GM13977 (cell line): Measurements from ENCODE around the gene KCNK10.

Experiments
- DNase-seq: peaks from one replicate; pipeline ENCODE4 v3.0.0; 2012; ENCODE audit warnings: low spot score
- CTCF ChIP-seq: IDR thresholded peaks from 2 replicates; pipeline ENCODE4 v1.5.1; 2012; ENCODE audit warnings: mild to moderate bottlenecking, control low read depth; ENCODE audit not compliant: insufficient read depth; ENCODE audit errors: extremely low read depth, missing control alignments
- in situ Hi-C: fragments of 300-500 bp; cut with MboI; formaldehyde crosslinking; loops from one replicate; pipeline ENCODE4 v1.12.0; 2022; ENCODE audit warnings: low sequenced_read_pairs, low pct_unique_long_range_greater_than_20kb, mixed read lengths, inconsistent platforms; ENCODE audit not compliant: unreplicated experiment

Gene KCNK10

DNA sequence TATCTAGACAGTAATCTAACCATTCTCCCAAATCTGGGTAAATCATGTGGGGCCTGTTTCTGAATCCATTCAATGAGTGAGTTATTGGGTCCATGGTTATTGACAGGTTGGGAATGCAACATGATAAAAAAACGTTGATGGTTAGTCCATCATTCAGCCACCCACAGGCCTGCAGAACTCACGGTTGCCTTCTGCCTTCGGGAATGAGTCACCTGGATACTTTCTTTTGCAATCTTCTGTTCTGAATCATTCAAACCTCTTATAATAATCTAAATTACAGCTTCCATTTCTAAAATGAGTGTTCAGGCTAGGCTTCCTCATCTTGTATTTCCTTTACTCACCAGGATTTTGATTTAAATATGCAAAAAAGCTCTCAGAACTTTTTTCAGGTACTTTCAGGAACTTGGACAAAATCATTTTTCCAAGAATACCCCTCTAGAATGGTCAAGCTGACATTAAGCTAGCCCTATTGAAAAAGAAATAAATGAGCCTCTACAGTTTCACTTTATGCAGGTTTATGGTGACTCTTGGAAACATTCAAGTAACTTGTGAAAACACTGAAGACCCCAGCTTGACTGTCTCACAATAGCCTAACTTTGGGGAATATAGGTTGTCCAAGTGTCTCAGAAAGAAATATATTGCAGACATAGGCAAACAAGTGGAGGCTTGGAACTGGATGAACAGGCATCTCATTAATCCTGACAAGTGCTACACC lies 94.4 kb downstream of the KCNK10 start:
- in situ Hi-C loops, result no loop called here
- no peak for TF ChIP-seq CTCF
- no peak for DNase-seq

GRCh38 chr14:88227693-88228092 lies 95.4 kb downstream of the KCNK10 start:
- TF ChIP-seq CTCF, result no peak
- no peak for DNase-seq
- in situ Hi-C loops, result no loop called here

- no peak for TF ChIP-seq CTCF
- in situ Hi-C loops, result no loop called here
- no peak for DNase-seq
These were observed 97.3 kb downstream of the KCNK10 start for GRCh38 chr14:88225721-88226120.

DNA sequence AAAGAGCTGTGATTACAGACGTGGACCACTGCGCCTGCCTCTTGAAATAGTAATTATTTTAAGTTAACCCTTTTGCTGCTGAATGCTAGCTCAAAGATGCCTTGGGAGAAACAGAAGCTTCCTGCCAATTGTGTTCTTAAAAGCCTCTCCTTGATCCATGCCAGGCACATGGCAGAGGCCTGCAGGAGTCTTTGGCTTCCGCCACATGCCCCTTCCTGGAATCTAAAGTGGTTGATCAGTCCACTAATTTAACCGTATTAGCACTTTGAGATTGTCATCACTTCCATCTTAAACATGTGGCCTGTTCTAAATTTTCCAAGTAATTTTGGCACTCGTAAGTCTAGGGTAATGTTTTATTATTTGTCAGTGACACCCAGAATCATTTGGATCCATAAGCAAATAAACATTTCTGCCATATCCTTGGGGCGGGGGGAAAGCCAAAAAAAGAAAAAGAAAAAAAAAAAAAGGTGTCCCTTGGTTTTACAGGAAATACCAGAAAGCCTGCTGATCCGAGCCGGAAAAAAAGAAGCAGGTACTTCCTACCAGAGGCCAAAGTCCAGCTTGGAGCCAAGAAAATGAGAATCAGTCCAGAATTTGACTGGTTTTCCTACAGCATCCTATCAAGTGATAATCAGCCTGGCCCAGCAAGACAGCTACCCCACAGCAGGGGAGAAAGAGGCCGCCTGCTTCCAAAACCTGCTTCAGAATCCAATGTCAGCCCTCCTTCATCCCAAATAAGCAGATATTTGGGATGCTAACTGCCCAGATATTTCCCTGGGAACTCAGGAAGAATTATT lies 104.8 kb downstream of the KCNK10 start:
- in situ Hi-C loops, result no loop called here
- TF ChIP-seq CTCF, result no peak
- no peak for DNase-seq

DNA sequence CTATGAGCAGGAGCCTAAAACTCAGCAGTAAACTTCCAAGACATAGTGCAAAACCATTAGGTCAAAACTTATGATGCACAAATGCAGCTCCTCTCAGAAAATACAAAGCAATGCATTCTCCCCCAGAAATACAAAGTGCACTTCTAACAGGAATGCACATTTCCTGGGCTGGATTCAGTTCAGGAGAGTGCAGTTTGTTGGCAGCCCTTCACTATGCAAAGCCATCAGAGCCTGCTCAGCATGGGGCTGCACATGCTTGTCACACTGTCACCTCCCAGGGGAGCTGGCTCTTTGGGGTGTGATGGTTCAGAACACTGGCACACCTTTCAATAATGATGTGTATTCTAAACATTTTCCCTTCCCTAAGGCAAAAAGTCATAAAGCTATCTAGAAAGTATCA lies 110.4 kb downstream of the KCNK10 start:
- no peak for DNase-seq
- in situ Hi-C loops, result no loop called here
- TF ChIP-seq CTCF, result no peak

DNA sequence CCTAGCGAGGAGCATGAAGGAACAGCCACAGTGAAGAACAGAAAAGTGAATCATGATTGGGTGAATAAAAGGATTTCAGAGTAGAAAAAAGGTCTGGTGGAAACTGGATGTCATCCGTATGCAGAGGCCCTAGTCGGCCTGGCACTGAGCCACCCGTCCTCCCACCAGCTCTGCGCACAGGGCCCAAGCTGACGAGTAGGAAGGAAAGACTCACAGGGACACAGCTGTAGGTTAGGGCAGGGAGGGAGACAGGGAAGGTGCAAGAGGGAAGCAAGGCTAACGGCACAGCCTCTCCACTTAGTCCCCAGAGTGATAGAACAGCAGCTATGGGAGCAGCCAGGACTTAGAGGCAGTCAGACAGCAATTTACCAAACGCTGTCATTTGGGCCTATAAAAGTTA lies 112.6 kb downstream of the KCNK10 start:
- in situ Hi-C loops, result no loop called here
- no peak for TF ChIP-seq CTCF
- no peak for DNase-seq
